HepG2 (cell line): ENCODE measurements around the gene UVSSA. TPM values are rescaled to one million over a fixed set of nuclear protein-coding genes. Genes with fewer than 3 reads are reported as not detected.

Experiments used
- CEBPB ChIP-seq: IDR thresholded peaks from 2 replicates; pipeline ENCODE4 v1.6.1; 2011; ENCODE audit warnings: low read depth, low read length, improper control_type of control experiment, borderline replicate concordance
- CHD2 ChIP-seq: IDR thresholded peaks from 2 replicates; pipeline ENCODE4 v1.6.1; 2011; ENCODE audit warnings: low read depth, low read length, improper control_type of control experiment
- FIP1L1 ChIP-seq: fragments of 200-400 bp; formaldehyde crosslinking; IDR thresholded peaks from 2 replicates; pipeline ENCODE4 v1.6.1; 2018; ENCODE audit warnings: low read depth, mild to moderate bottlenecking, low read length, moderate library complexity, borderline replicate concordance; ENCODE audit not compliant: insufficient read depth
- JDP2 ChIP-seq: sonication (generic); formaldehyde crosslinking; IDR thresholded peaks from 2 replicates; pipeline ENCODE4 v1.8.1; 2022; ENCODE audit warnings: missing genetic modification reagents, borderline replicate concordance
- KDM5A ChIP-seq: fragments of 200-600 bp; sonication (generic); IDR thresholded peaks from 2 replicates; pipeline ENCODE4 v1.7.0; 2018; ENCODE audit warnings: antibody characterized with exemption, mild to moderate bottlenecking, low read length, borderline replicate concordance
- NFATC3 ChIP-seq: sonication (generic); formaldehyde crosslinking; IDR thresholded peaks from 2 replicates; pipeline ENCODE4 v1.5.1; 2020; ENCODE audit warnings: mild to moderate bottlenecking, missing genetic modification reagents
- NR2F6 ChIP-seq, 2 experiments: IDR thresholded peaks; 2 replicates each; pipeline ENCODE4 v1.6.1; 2016; ENCODE audit warnings: antibody characterized with exemption in 1 of 2, mild to moderate bottlenecking in 1 of 2
- PHF21A ChIP-seq: sonication (generic); formaldehyde crosslinking; IDR thresholded peaks from 2 replicates; pipeline ENCODE4 v1.5.0; 2020; ENCODE audit warnings: mild to moderate bottlenecking, missing genetic modification reagents
- POLR2AphosphoS2 ChIP-seq: IDR thresholded peaks from 2 replicates; pipeline ENCODE4 v1.6.1; 2011; ENCODE audit warnings: low read depth, low read length, improper control_type of control experiment
- RARA ChIP-seq: IDR thresholded peaks from 2 replicates; pipeline ENCODE4 v1.6.1; 2016; ENCODE audit warnings: missing genetic modification reagents, missing compliant biosample characterization
- TRIM22 ChIP-seq: fragments of 450-650 bp; IDR thresholded peaks from 2 replicates; pipeline ENCODE4 v1.6.1; 2017
- ZBTB25 ChIP-seq: IDR thresholded peaks from 2 replicates; pipeline ENCODE4 v1.6.1; 2018; ENCODE audit warnings: missing genetic modification reagents
- ZBTB33 ChIP-seq: sonication (generic); formaldehyde crosslinking; IDR thresholded peaks from 2 replicates; pipeline ENCODE4 v1.4.0; 2020; ENCODE audit warnings: missing genetic modification reagents
- ZNF382 ChIP-seq: sonication (generic); formaldehyde crosslinking; IDR thresholded peaks from 2 replicates; pipeline ENCODE4 v1.5.0; 2020; ENCODE audit warnings: missing genetic modification reagents, mild to moderate bottlenecking, borderline replicate concordance
- ZNF639 ChIP-seq: conservative IDR thresholded peaks from 2 replicates; pipeline ENCODE4 v1.6.1; 2018; ENCODE audit warnings: missing genetic modification reagents
- ZNF724P ChIP-seq: sonication (generic); formaldehyde crosslinking; IDR thresholded peaks from 2 replicates; pipeline ENCODE4 v1.8.0; 2022; ENCODE audit warnings: missing genetic modification reagents, borderline replicate concordance
- ZNF879 ChIP-seq: sonication (generic); formaldehyde crosslinking; IDR thresholded peaks from 2 replicates; pipeline ENCODE4 v1.8.1; 2023; ENCODE audit warnings: missing genetic modification reagents
- polyA plus RNA-seq, 8 experiments: library from polyadenylated mRNA; depleted of rRNA in 3 of 8; stranded (reverse) in 7 of 8; unstranded in 1 of 8; fragments of >200 nt; fragmentation: Illumina TruSeq in 4 of 8; extraction: Trizol in 4 of 8; gene quantifications; 2 replicates each; pipeline versions ENCODE4 v1.2.1 to v1.2.3, GENCODE V29; 2011 to 2016; ENCODE audit warnings: low read depth in 4 of 8, missing spikeins in 1 of 8, mixed read lengths in 1 of 8; ENCODE audit not compliant: insufficient read depth in 1 of 8
- total RNA-seq, 5 experiments: library from RNA; depleted of rRNA; stranded (reverse); fragments of >200 nt; fragmentation: Illumina TruSeq; extraction: Trizol; gene quantifications; 2 replicates each; pipeline ENCODE4 v1.2.3, GENCODE V29; 2016; ENCODE audit warnings: low read depth in 1 of 5
- TF ChIP-seq, protein P1 (sequence below): sonication (generic); formaldehyde crosslinking; IDR thresholded peaks from 2 replicates; pipeline ENCODE4 v1.4.0; 2020; ENCODE audit warnings: low read depth, missing genetic modification reagents
- TF ChIP-seq, protein P2 (sequence below): IDR thresholded peaks from 2 replicates; pipeline ENCODE4 v1.6.1; 2012; ENCODE audit warnings: inconsistent platforms
- TF ChIP-seq, protein P3 (sequence below): sonication (generic); formaldehyde crosslinking; IDR thresholded peaks from 2 replicates; pipeline ENCODE4 v1.8.0; 2022; ENCODE audit warnings: mild to moderate bottlenecking, missing genetic modification reagents, moderate library complexity

Gene UVSSA
- total and polyA plus RNA-seq, 2 of the 13 experiments (the other 11 are each of a cell fraction or from before 2014, with no cell fraction given) = 4.6 to 8.4 TPM

DNA sequence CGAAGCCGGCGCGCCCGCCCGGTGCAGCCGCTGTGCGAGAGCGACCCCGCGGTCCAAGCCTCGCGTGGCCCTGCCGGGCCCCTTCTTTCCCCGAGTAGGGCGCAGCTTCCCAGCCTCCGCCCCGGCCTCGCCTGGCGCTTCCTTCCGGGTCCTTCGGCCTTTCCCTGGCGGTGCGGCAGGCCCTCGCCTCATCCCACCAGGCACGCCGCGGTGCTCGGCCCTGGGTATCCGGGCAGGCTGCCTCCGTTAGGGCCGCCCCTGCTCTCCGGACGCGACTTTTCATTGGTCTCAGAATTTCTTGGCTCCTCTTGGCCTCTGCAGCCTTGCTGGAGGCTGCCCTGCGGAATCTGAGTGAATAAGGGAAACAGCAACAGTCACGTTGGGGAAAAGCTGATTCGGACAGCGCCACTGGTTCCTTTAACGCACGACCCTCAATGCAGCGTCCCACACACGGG is 429 bp downstream of the UVSSA start (continued):
- TF ChIP-seq ZBTB33 (CRISPR knock-in tag) = no peak
- TF ChIP-seq PHF21A (CRISPR knock-in tag) = no peak
- no peak for TF ChIP-seq TRIM22
- TF ChIP-seq, protein P1, sequence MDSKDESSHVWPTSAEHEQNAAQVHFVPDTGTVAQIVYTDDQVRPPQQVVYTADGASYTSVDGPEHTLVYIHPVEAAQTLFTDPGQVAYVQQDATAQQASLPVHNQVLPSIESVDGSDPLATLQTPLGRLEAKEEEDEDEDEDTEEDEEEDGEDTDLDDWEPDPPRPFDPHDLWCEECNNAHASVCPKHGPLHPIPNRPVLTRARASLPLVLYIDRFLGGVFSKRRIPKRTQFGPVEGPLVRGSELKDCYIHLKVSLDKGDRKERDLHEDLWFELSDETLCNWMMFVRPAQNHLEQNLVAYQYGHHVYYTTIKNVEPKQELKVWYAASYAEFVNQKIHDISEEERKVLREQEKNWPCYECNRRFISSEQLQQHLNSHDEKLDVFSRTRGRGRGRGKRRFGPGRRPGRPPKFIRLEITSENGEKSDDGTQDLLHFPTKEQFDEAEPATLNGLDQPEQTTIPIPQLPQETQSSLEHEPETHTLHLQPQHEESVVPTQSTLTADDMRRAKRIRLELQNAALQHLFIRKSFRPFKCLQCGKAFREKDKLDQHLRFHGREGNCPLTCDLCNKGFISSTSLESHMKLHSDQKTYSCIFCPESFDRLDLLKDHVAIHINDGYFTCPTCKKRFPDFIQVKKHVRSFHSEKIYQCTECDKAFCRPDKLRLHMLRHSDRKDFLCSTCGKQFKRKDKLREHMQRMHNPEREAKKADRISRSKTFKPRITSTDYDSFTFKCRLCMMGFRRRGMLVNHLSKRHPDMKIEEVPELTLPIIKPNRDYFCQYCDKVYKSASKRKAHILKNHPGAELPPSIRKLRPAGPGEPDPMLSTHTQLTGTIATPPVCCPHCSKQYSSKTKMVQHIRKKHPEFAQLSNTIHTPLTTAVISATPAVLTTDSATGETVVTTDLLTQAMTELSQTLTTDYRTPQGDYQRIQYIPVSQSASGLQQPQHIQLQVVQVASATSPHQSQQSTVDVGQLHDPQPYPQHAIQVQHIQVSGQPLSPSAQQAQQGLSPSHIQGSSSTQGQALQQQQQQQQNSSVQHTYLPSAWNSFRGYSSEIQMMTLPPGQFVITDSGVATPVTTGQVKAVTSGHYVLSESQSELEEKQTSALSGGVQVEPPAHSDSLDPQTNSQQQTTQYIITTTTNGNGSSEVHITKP (CRISPR knock-in tag) = no peak
- TF ChIP-seq CEBPB = no peak
- TF ChIP-seq, protein P2, sequence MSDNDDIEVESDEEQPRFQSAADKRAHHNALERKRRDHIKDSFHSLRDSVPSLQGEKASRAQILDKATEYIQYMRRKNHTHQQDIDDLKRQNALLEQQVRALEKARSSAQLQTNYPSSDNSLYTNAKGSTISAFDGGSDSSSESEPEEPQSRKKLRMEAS = no peak; the same call in 1 of the 2 replicates
- peak; percentile 36; the same call in 1 of the 2 replicates for TF ChIP-seq ZBTB25 (CRISPR knock-in tag)
- TF ChIP-seq ZNF724P = no peak
- TF ChIP-seq POLR2AphosphoS2 = no peak
- TF ChIP-seq ZNF879 (CRISPR knock-in tag) = peak; percentile 59; the same call in 1 of the 2 replicates
- no peak for TF ChIP-seq ZNF382 (CRISPR knock-in tag)
- TF ChIP-seq CHD2 = peak; percentile 75
- TF ChIP-seq NR2F6 (IDR thresholded peaks at IDR 0.05) = no peak
- 0 out of 2 replicates have a peak, but pooled peaks have one; percentile 19 for TF ChIP-seq NR2F6 (CRISPR knock-in tag; IDR thresholded peaks at IDR 0.05)
- TF ChIP-seq KDM5A = peak; percentile 54; the same call in 1 of the 2 replicates
- no peak for TF ChIP-seq ZNF639 (CRISPR knock-in tag)
- TF ChIP-seq NFATC3 (CRISPR knock-in tag) = no peak
- no peak for TF ChIP-seq JDP2 (CRISPR knock-in tag)
- TF ChIP-seq, protein P3, sequence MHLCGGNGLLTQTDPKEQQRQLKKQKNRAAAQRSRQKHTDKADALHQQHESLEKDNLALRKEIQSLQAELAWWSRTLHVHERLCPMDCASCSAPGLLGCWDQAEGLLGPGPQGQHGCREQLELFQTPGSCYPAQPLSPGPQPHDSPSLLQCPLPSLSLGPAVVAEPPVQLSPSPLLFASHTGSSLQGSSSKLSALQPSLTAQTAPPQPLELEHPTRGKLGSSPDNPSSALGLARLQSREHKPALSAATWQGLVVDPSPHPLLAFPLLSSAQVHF (CRISPR knock-in tag) = no peak
- no peak for TF ChIP-seq FIP1L1
- TF ChIP-seq RARA (CRISPR knock-in tag) = 0 out of 2 replicates have a peak, but pooled peaks have one; percentile 7
